NCI-H226 (cell line): Measurements from ENCODE around the gene LMNA.
"Not testable (repeated sequence)": the region's sequence is repeated elsewhere in the genome, so short reads cannot be mapped to it uniquely, and the experiment has no call there.

Experiments used
- DNase-seq: peaks from one replicate; pipeline ENCODE4 v3.0.0-alpha.2; 2015

Gene LMNA

GRCh38 chr1:156104861-156105832 is 9.4 kb upstream of the LMNA start:
- peak; percentile 50 for DNase-seq

GRCh38 chr1:156106624-156107488 is 7.7 kb upstream of the LMNA start:
- DNase-seq: peak; percentile 41

- no peak for DNase-seq
Measured at GRCh38 chr1:156108057-156108456, 6.5 kb upstream of the LMNA start.

- no peak for DNase-seq
Measured at GRCh38 chr1:156108664-156109241, 5.8 kb upstream of the LMNA start.

DNA sequence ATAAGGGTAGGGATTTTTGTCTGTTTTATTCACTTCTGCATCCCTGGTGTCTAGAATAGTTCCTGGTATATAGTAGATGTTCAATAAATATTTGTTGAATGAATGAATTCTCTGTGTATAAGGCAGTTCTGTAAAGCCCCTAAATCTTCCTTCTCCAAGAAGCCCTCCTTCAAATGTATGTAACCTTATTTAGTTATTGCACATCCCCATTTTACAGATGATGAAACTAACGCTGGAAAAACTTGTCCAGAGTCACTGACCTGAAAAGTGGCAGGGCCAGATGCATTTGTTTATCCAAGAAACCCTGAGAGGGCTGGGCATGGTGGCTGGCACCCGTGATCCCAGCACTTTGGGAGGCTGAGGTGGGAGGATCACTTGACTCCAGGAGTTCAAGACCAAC is 4.3 kb upstream of the LMNA start:
- no peak for DNase-seq

- DNase-seq: no peak
Measured at GRCh38 chr1:156111355-156111962, 3.1 kb upstream of the LMNA start.

DNA sequence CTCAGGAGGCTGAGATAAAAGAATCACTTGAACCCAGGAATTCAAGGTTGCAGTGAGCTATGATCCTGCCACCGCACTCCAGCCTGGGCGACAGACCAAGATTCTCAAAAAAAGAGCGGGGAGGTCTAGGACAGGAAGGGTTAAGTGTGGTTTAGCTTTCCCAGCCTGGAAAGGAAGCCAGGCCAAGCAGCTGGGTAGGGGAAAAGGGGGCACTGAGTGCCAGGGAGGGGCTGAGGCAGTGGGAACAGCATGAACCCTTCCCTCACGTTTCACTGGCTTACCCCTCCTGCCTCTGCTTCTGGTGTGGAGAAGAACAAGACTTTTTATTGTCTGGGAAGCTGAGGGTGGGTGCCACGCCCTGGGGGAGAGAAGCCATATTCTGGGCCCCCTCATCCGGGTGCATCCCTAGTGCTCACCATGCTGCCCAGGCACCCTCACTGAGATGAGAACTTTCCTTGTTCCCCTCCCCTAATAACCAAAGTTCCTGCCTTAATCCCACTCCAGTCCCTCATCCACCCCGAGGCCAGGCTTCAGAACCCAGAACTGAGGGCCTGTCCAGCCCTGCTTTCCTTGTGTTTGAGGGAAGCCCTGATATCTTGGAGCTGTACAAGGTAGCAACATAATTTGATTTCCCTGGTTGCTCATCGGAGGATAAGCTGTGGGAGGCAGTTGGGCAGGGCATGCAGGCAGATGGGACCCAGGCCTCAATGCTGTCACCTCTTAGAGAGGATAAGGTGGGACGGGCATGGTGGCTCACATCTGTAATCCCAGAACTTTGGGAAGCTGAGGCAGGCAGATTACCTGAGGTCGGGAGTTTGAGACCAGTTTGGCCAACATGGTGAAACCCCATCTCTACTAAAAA is 2.0 kb upstream of the LMNA start:
- DNase-seq: no peak

DNA sequence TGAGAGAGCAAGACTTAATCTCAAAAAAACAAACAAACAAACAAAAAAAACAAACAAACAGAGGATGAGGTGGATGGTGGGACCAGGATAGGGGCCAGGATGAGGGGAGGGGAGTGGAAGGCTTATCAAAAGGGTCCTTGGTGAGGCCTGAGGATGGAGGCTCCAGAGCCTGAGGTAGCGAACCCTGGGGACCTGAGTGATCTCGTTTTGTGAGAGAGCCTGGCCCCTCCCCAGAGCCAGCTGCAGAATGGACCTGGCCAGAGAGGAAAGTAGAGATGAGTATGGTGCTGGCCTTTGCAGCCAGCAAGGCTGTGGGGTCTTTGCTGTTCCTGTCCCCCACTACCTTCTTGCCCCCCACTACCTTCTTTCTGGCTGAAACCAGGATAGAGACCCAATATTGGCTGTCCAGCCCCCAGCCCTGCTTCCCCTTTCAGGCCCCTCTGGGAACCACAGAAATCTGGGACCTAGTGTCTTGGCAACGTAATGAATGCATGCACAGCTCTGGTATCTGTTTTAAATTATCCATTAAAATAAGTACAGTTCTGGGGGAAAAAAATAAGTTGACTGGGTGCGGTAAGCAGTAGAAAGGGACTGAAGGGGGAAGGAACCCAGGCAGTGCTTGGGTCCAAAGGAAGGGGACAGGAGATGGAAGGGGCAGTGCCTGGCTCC is 1.1 kb upstream of the LMNA start:
- DNase-seq: no peak

DNA sequence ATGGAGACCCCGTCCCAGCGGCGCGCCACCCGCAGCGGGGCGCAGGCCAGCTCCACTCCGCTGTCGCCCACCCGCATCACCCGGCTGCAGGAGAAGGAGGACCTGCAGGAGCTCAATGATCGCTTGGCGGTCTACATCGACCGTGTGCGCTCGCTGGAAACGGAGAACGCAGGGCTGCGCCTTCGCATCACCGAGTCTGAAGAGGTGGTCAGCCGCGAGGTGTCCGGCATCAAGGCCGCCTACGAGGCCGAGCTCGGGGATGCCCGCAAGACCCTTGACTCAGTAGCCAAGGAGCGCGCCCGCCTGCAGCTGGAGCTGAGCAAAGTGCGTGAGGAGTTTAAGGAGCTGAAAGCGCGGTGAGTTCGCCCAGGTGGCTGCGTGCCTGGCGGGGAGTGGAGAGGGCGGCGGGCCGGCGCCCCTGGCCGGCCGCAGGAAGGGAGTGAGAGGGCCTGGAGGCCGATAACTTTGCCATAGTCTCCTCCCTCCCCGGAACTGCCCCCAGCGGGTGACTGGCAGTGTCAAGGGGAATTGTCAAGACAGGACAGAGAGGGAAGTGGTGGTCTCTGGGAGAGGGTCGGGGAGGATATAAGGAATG is 505 bp downstream of the LMNA start:
- DNase-seq: no peak

DNA sequence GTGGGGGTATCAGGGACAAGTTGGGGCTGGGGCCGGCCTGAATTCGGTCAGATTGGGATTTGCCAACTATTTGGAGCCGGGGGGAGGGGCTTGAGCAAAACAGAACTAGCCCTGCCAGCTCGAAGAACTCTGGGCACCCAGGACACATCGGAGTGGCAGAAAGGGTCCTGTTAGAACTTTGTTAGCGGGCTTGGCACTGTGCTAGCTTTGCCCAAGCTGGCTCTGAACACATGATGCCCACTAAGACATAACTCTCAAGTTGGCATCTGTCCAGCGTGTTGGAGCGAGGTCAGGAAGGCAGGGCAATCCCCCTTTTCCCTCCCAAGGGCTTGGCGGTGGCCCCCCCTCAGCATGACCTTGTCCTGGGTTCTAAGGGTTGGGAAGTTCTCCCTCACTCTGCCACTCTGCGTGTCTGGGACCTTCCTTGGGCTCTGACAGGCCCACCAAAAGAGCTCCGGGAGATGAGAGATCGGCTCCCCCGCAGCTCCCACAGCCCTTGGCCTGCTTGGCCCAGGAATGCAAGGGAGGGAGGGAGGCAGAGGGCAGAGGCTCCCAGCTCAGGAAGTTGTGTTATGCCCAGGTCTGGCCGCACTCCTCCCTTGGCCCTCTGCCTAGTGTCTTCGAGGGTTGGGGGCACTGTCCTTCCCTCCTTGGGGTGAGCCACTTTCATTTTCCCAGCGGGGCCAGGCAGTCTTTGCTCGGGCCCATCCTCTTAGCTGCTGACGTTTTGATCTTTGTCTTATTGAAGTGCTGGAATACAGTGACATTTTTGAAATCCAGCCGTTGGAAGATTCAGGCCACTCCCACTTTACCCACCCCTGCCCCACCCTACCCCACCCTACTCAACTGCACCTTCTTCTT is 1.2 kb downstream of the LMNA start:
- DNase-seq: peak; percentile 86

DNA sequence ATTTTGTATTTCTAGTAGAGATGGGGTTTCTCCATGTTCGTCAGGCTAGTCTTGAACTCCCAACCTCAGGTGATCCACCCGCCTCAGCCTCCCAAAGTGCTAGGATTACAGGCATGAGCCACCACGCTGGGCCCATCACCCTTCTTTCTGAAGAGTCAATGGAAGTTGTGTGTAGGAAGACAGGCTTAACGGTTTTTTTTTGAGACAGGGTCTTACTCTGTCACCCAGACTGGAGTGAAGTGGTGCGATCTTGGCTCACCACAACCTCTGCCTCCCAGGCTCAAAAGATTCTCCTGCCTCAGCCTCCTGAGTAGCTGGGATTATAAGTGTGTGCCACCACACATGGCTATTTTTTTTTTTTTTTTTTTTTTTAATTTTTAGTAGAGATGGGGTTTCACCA is 2.2 kb downstream of the LMNA start:
- DNase-seq: not testable (repeated sequence)

GRCh38 chr1:156117414-156118176 is 3.1 kb downstream of the LMNA start:
- DNase-seq: no peak

DNA sequence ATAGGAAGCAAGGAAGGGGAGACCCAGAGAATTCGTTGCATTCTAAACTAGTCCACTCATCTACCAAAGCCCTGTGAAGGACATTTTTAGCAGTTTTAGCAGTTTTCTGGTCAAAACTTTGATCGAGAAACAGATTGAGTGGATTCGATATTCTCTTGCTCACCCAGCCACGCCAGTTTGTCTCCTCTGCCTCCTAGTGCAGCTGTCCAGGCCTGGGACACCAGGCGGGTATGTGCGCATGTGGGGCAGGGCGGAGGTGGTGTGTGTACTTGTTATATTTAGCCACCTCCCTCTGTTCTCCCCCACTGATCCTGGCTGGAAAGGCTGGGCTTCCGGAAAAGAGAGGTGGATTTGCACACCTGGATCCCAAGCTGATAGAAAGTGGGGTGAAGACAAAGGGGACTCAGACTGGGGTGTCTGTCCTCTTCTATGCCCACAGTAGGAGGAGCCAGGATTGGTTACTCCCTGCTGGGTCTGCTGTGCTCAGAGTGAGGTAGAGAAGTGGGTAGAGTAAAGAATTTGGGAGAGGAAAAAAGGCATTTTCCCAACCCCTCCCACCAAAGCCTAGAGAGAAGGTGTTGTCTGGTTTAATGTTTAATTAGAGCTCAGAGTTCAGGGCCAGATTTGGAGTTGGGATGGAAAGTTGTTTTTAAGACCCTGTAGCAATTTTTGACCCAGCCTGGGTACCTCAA is 3.8 kb downstream of the LMNA start:
- DNase-seq: no peak

DNA sequence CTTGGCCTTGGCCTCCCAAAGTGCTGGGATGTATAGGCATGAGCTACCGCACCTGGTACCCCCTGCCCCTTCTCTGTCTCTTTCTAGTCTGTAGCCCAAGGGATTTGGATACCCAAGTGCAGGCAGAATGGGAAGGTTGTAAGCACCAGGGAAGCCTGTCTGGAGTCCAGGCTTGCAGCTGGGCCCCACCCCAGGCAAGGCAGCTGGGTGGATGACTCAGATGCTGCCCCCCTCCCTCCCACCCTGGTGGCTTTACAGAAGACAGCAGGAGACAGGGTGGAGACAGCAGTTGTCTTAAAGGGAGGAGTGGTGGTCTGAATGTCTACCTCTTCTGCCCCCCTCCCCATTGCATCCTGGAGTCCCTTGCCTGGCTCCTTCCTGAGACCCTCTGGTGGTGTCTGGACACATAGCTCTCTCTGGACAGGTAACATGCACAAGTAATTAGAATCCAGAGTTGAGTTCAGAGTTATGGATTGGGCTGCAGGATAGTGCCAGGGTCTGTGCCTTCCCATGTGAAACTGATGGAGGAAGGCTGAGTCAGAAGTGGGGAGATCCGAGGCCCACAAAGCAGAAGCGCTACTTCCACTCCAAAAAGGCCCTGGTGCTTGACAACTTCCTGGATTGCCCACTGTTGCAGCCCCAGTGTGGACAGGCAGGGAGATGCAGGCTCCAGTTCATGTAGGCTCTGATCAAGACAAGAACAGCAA is 5.1 kb downstream of the LMNA start:
- peak; percentile 56 for DNase-seq

- no peak for DNase-seq
Measured at GRCh38 chr1:156120318-156120717, 5.8 kb downstream of the LMNA start.

DNA sequence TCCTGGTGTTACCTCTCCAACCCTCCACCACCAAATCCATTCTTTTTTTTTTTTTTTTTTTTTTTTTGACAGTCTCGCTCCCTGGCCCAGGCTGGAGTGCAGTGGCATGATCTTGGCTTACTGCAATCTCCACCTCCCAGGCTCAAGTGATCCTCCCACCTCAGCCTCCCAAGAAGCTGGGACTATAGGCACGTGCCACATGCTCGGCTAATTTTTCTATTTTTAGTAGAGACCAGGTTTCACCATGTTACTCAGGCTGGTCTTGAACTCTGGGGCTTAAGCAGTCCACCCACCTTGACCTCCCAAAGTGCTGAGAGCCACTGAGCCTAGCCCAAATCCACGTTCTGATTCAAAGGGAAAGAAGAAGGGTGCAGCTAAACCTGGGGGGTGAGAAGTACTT is 6.5 kb downstream of the LMNA start:
- DNase-seq: not testable (repeated sequence)

GRCh38 chr1:156121457-156121856 is 6.9 kb downstream of the LMNA start:
- no peak for DNase-seq

- DNase-seq: no peak
Measured at GRCh38 chr1:156122086-156122485, 7.6 kb downstream of the LMNA start.
